Nephron progenitor cell (in vitro differentiated cells): ENCODE results near the gene BRD3.
A peak's percentile ranks its signal among the peaks of the same experiment; 100 is the strongest.
"Not testable (repeated sequence)": the region's sequence is repeated elsewhere in the genome, so short reads cannot be mapped to it uniquely, and the experiment has no call there.

Experiments
- DNase-seq: peaks from one replicate; pipeline ENCODE4 v3.0.0; 2021
- H3K27ac Mint-ChIP-seq: 2 replicates; pipeline ENCODE4 v1.8.0; 2021; ENCODE audit warnings: mild to moderate bottlenecking, moderate library complexity, mixed read lengths
- H3K27me3 Mint-ChIP-seq: 2 replicates; pipeline ENCODE4 v1.8.0; 2021; ENCODE audit warnings: mild to moderate bottlenecking, low read depth, mixed read lengths; ENCODE audit not compliant: poor library complexity
- H3K36me3 Mint-ChIP-seq: 2 replicates; pipeline ENCODE4 v1.8.0; 2021; ENCODE audit warnings: low read depth, mixed read lengths
- H3K4me1 Mint-ChIP-seq: 2 replicates; pipeline ENCODE4 v1.8.0; 2021; ENCODE audit warnings: mixed read lengths
- H3K4me3 Mint-ChIP-seq: 2 replicates; pipeline ENCODE4 v1.8.0; 2021; ENCODE audit warnings: mild to moderate bottlenecking, moderate library complexity, mixed read lengths
- H3K9me3 Mint-ChIP-seq: 2 replicates; pipeline ENCODE4 v1.8.0; 2021; ENCODE audit warnings: mild to moderate bottlenecking, moderate library complexity, mixed read lengths
- TF ChIP-seq, protein P1 (sequence below): fragments of 200-600 bp; sonication (generic); IDR thresholded peaks from 2 replicates; pipeline ENCODE4 v1.5.0; 2021; ENCODE audit warnings: antibody characterized with exemption

BRD3 gene

DNA sequence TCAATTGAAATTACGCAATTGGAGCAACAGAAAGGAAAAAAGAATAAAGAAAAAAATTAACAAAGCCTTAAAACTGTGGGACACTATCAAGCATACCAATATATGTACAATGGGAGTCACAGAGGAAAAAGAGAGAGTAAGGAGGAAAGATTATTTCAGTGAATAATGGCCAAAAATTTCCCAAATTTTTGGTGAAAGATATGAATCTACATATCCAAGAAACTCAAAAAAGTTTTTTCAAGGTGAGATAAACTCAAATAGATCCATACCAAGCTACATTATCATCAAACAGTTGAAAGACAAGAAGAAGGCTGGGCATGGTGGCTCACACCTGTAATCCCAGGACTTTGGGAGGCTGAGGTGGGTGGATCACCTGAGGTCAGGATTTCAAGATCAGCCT is 8.8 kb upstream of the BRD3 start:
- peaks cover 65% of the 10 kb centered on the region for H3K9me3 Mint-ChIP-seq
- H3K4me3 Mint-ChIP-seq = no peak overlapping the region
- peaks cover 35% of the 10 kb centered on the region for H3K27me3 Mint-ChIP-seq
- TF ChIP-seq, protein P1, sequence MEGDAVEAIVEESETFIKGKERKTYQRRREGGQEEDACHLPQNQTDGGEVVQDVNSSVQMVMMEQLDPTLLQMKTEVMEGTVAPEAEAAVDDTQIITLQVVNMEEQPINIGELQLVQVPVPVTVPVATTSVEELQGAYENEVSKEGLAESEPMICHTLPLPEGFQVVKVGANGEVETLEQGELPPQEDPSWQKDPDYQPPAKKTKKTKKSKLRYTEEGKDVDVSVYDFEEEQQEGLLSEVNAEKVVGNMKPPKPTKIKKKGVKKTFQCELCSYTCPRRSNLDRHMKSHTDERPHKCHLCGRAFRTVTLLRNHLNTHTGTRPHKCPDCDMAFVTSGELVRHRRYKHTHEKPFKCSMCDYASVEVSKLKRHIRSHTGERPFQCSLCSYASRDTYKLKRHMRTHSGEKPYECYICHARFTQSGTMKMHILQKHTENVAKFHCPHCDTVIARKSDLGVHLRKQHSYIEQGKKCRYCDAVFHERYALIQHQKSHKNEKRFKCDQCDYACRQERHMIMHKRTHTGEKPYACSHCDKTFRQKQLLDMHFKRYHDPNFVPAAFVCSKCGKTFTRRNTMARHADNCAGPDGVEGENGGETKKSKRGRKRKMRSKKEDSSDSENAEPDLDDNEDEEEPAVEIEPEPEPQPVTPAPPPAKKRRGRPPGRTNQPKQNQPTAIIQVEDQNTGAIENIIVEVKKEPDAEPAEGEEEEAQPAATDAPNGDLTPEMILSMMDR = no peak
- no peaks in the 10 kb centered on the region for H3K36me3 Mint-ChIP-seq
- H3K4me1 Mint-ChIP-seq = no peaks in the 10 kb centered on the region
- H3K27ac Mint-ChIP-seq = no peak overlapping the region
- no peak for DNase-seq

DNA sequence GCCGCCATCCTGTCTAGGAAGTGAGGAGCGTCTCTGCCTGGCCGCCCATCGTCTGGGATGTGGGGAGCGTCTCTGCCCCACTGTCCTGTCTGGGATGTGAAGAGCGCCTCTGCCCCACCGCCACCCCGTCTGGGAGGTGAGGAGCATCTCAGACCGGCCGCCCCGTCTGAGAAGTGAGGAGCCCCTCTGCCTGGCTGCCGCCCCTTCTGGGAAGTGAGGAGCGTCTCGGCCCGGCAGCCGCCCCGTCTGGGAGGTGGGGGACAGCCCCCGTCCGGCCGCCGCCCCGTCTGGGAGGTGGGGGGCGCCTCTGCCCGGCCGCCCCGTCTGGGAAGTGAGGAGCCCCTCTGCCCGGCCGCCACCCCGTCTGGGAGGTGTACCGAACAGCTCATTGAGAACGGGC is 7.9 kb upstream of the BRD3 start:
- peaks cover 36% of the 10 kb centered on the region for H3K27me3 Mint-ChIP-seq
- not testable (repeated sequence) for H3K27ac Mint-ChIP-seq, H3K4me1 Mint-ChIP-seq

DNA sequence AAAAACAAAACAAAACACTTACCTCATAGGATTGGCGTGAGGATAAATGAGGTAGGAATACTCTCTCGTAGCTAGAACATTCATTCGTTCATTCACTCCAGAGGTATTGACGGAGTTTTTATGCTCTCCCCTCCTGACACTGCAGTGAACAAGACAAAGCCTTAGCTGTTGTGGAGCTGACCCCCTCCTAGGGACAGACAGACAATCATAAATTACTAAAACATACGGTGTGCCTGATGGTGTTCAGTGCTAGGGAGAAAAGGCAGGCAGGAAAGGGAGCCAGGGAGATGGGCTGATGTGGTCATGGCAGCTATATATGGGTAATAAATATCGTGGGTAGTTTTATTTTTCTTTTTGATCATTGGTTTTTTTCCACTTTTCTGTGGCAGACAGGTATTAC is 5.7 kb upstream of the BRD3 start:
- Mint-ChIP-seq H3K4me1 (peaks cover 18% of the 10 kb centered on the region), H3K27ac (no peak overlapping the region), H3K27me3 (peaks cover 47% of the 10 kb centered on the region), H3K9me3 (peaks cover 52% of the 10 kb centered on the region), H3K4me3 (no peak overlapping the region), H3K36me3 (no peaks in the 10 kb centered on the region)
- no peak for DNase-seq
- TF ChIP-seq, protein P1 = no peak

More for the DNA sequence above, 7.9 kb upstream of the BRD3 start:
- not testable (repeated sequence) for H3K4me3 Mint-ChIP-seq, DNase-seq, H3K36me3 Mint-ChIP-seq
- peaks cover 62% of the 10 kb centered on the region for H3K9me3 Mint-ChIP-seq

DNA sequence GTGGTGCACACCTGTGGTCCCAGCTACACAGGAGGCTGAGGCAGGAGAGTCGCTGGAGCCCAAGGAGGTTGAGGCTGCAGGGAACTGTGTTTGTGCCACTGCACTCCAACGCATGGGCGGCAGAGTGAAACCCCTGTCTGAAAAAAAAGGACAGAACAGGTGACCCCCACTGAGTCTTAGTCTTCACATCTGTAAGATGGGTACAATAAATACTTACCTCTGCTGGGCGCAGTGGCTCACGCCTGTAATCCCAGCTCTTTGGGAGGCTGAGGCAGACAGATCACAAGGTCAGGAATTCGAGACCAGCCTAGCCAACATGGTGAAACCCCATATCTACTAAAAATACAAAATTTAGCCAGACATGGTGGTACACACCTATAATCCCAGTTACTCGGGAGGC is 4.9 kb upstream of the BRD3 start:
- not testable (repeated sequence) for DNase-seq

DNA sequence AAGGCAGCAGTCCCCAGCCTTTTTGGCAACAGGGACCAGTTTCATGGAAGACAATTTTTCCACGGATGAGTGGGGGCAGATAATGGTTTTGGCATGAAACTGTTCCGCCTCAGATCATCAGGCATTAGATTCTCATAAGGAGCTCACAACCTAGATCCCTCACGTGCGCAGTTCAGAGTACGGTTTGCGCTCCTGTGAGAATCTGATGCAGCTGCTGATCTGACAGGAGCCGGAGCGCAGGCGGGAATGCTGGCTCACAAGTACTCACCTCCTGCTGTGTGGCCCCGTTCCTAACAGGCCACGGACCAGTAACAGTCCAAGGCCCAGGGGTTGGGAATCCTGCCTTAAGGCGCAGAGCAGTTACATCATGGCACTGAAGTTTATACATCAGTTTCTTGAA is 3.3 kb upstream of the BRD3 start:
- no peak overlapping the region for H3K27ac Mint-ChIP-seq
- peaks cover 23% of the 10 kb centered on the region for H3K4me1 Mint-ChIP-seq
- peaks cover 47% of the 10 kb centered on the region for H3K27me3 Mint-ChIP-seq
- no peak overlapping the region for H3K4me3 Mint-ChIP-seq
- TF ChIP-seq, protein P1 = no peak
- peaks cover 33% of the 10 kb centered on the region for H3K9me3 Mint-ChIP-seq
- no peaks in the 10 kb centered on the region for H3K36me3 Mint-ChIP-seq
- DNase-seq = no peak

More for the DNA sequence above, 4.9 kb upstream of the BRD3 start:
- H3K27me3 Mint-ChIP-seq = peaks cover 47% of the 10 kb centered on the region
- H3K4me1 Mint-ChIP-seq = peaks cover 18% of the 10 kb centered on the region
- not testable (repeated sequence) for H3K36me3 Mint-ChIP-seq, H3K4me3 Mint-ChIP-seq, H3K27ac Mint-ChIP-seq
- H3K9me3 Mint-ChIP-seq = peaks cover 47% of the 10 kb centered on the region

DNA sequence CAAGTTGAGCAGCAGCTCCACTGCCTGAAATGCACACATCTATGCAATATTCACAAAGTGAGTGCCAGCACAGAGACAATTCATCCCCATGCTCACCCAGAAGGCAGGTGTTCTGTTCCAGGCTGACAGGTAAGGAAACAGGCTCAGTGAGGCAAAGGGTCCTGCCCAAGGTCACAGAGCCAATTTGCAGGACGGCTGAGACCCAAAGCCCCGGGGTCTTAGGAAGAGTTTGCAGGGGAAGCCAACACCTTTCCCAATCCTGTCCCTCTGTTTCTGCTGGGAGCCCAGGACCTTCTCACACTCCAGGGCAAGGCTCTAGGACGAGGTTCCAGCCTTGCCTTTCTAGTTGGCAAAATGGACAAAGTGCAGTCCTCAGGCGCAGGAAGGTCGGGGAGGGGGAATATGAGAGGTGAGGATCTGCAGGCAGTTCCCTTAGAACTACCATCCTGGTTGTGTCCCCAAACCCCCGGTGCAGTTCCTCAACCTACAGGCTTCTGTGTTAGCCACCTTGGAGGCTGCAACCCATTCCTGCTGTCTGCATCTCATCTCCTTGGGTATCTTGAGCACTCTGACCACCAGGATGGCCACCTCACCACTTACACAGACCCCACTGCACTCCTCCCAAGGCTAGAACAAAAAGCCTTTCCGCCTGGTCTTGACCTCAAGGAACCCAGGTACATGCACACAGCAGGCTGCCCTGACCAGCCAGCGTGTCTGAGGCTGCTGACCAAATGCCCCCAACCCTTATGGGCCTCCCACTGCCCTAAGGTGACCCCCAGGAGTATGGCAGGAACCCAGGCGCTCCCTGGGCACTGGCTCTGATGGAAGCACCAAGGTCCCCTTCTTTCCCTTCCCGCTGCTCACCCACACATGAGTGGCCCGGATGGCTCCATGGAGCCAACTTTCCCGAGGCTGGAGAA is 1.9 kb upstream of the BRD3 start:
- Mint-ChIP-seq H3K27me3 (peaks cover 47% of the 10 kb centered on the region), H3K9me3 (peaks cover 29% of the 10 kb centered on the region), H3K36me3 (no peaks in the 10 kb centered on the region), H3K4me3 (peak overlapping the region; percentile 82), H3K27ac (no peak overlapping the region), H3K4me1 (peaks cover 37% of the 10 kb centered on the region)
- TF ChIP-seq, protein P1 = no peak
- DNase-seq = no peak
